Epithelial cell of proximal tubule (primary cell): ENCODE data around the gene TNP1. TPM values are rescaled to one million over a fixed set of nuclear protein-coding genes. Genes with fewer than 3 reads are reported as not detected.

Experiments
- DNase-seq: peaks from one replicate; pipeline ENCODE4 v3.0.0-alpha.2; 2011; ENCODE audit warnings: low read depth
- H3K4me3 ChIP-seq: 2 replicates; pipeline ENCODE4 v1.5.1; 2011; ENCODE audit warnings: low read depth, mild to moderate bottlenecking, low read length
- CTCF ChIP-seq: conservative IDR thresholded peaks from 2 replicates; pipeline ENCODE4 v1.5.1; 2012; ENCODE audit warnings: low read depth, mild to moderate bottlenecking, low read length
- total RNA-seq: library from RNA; depleted of rRNA; stranded (reverse); fragments of >200 nt; gene quantifications from 2 replicates; pipeline ENCODE4 v1.2.3, GENCODE V29; 2015

TNP1 gene
- total RNA-seq, 1 donor from 2014 or later: not detected

GRCh38 chr2:216900406-216900805, 40.5 kb upstream of the TNP1 start:
- DNase-seq: no peak
- no peak overlapping the region for H3K4me3 ChIP-seq
- no peak for TF ChIP-seq CTCF

DNA sequence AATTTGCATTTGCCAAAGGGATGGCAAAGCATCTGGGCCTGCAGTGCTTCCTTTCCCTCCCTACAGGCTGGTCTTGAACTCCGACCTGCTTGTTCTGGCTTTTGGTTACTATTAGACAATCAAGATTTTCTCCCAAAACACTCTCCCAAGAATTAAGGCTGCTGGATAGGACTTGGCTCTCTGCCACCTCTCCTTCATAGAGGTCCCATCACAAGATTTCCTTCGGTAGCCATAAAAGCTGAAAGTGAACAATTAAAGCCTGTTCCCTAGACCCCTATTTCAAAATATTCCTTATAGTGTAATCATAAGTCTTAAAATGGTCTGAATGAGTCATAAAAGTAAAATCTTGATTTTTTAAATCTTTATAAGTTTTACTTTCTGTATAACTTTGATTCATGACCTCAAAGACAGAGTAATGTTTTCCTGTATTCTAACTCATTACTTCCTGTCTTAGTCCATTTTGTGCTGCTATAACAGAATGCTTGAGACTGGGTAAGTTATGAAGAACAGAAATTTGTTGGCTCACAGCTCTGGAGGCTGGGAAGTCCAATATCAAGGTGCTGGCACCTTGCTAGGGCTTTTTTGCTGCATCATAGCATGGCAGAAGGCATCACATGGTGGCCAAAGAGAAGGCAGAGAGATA, 37.8 kb upstream of the TNP1 start:
- no peak overlapping the region for H3K4me3 ChIP-seq
- TF ChIP-seq CTCF: no peak
- DNase-seq: no peak

DNA sequence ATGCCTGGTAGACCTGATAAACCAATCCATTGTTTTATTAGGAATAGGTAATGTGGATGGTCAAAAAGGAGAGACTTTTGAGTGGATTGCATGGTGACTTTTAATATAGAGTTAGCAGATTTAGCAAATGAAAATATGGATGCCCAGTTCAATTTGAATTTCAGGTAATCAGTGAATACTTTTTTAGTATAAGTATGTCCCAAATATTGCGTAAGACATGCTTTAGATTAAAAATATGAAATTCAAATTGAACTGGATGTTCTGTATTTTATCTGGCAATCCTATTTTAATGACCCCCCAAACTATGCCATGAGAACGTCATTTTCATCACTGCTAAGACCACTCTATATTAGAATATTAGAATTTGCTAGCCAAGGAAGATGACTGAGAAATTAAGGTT, 30.3 kb upstream of the TNP1 start:
- no peak for DNase-seq
- TF ChIP-seq CTCF: no peak
- no peak overlapping the region for H3K4me3 ChIP-seq

GRCh38 chr2:216888887-216889622, 29.2 kb upstream of the TNP1 start:
- no peak for TF ChIP-seq CTCF

DNA sequence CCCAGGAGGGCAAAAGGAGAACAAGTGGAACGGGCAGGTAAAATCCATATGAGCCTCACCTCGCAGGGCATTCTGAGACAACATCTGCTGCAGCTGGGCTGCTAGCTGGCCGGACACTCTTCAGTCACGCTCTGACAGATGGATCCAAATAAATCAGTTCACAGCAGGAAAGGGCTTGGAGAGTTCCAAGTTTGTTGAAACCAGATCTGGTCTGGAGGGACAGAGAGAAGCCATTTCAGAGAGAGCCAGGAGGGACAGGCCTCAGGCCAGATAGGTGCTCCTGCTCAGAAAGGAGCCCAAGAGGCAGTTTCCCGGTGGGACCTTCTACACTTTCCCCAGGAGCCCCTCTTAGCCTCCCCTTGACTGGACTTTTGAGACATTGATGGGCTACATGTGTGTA, 28.2 kb upstream of the TNP1 start:
- no peak for DNase-seq
- TF ChIP-seq CTCF: no peak
- H3K4me3 ChIP-seq: no peak overlapping the region

More at GRCh38 chr2:216888887-216889622, 29.2 kb upstream of the TNP1 start:
- no peak overlapping the region for H3K4me3 ChIP-seq
- no peak for DNase-seq

GRCh38 chr2:216887138-216887537, 27.3 kb upstream of the TNP1 start:
- no peak for DNase-seq
- no peak overlapping the region for H3K4me3 ChIP-seq

More at GRCh38 chr2:216887138-216887537, 27.3 kb upstream of the TNP1 start:
- no peak for TF ChIP-seq CTCF
